ENCODE results near the gene MSRB3. TPM values are rescaled to one million over a fixed set of nuclear protein-coding genes. Genes with fewer than 3 reads are reported as not detected.

The MSRB3 gene
- total and polyA plus RNA-seq, 7 donors = 15.4 to 64.1 (median 48.3) TPM

GRCh38 chr12:65238609-65239008 lies 39.9 kb upstream of the MSRB3 start:
- H3K4me1 ChIP-seq = no peaks in the 10 kb centered on the region
- intact Hi-C loops (cut with DNase I) = loop anchor here in 1 of 2 donors (10.0 kb wide), 1 partner anchor 344 kb away; no protein-coding TSS in a partner anchor
- H3K27ac ChIP-seq = no peak overlapping the region
- H3K4me3 ChIP-seq = no peak overlapping the region
- no peak for DNase-seq
- no peaks in the 10 kb centered on the region for H3K27me3 ChIP-seq (ENCODE audit: insufficient read depth in 3 of 3, low read length in 2 of 3)
- 89 to 97% (median 94%) methylated on average over 3 of the region's 3 CpGs for WGBS, 3 donors
- no peak for ATAC-seq
- no peaks in the 10 kb centered on the region for H3K9me3 ChIP-seq
- H3K36me3 ChIP-seq (ENCODE audit: insufficient read depth in 1 of 2, low read depth in 1 of 2) = peaks cover 0 to 43% of the 10 kb centered on the region in 2 donors
- TF ChIP-seq, protein P1, sequence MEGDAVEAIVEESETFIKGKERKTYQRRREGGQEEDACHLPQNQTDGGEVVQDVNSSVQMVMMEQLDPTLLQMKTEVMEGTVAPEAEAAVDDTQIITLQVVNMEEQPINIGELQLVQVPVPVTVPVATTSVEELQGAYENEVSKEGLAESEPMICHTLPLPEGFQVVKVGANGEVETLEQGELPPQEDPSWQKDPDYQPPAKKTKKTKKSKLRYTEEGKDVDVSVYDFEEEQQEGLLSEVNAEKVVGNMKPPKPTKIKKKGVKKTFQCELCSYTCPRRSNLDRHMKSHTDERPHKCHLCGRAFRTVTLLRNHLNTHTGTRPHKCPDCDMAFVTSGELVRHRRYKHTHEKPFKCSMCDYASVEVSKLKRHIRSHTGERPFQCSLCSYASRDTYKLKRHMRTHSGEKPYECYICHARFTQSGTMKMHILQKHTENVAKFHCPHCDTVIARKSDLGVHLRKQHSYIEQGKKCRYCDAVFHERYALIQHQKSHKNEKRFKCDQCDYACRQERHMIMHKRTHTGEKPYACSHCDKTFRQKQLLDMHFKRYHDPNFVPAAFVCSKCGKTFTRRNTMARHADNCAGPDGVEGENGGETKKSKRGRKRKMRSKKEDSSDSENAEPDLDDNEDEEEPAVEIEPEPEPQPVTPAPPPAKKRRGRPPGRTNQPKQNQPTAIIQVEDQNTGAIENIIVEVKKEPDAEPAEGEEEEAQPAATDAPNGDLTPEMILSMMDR (IDR thresholded peaks at IDR 0.05) = no peak

- intact Hi-C loops (cut with DNase I) = no loop called here
- no peaks in the 10 kb centered on the region for H3K9me3 ChIP-seq
These were observed 29.5 kb upstream of the MSRB3 start for GRCh38 chr12:65248656-65249633.

DNA sequence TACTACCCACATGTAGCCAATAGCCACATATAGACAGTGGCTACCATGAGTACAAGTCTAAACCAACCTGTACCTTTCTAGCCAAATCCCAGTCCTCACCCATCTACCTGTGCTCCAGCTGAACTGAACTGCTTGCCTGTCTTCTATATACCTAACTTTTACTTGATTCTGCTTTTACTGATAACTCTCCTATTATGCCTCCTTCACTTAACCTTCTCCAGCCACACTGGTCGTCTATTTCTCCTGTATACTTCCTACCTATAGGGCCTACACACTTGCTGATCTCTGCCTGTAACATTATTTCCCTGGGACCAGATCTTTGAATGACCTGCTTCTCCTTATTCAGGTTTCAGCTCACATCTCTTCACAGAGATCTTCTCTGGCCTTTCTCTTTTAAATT lies 26.0 kb upstream of the MSRB3 start:
- no peak overlapping the region for H3K4me3 ChIP-seq
- DNase-seq (no peak), ATAC-seq (no peak)
- H3K4me1 ChIP-seq = no peaks in the 10 kb centered on the region
- H3K9me3 ChIP-seq = no peaks in the 10 kb centered on the region
- TF ChIP-seq, protein P1 (IDR thresholded peaks at IDR 0.05) = no peak
- peaks cover 0 to 5% of the 10 kb centered on the region in 2 donors for H3K36me3 ChIP-seq (ENCODE audit: insufficient read depth in 1 of 2, low read depth in 1 of 2)
- no peak overlapping the region for H3K27ac ChIP-seq
- no peaks in the 10 kb centered on the region for H3K27me3 ChIP-seq (ENCODE audit: insufficient read depth in 3 of 3, low read length in 2 of 3)
- intact Hi-C loops (cut with DNase I) = no loop called here
- 62 to 79% (median 74%) methylated on average over 1 of the region's 1 CpG for WGBS, 3 donors

More at GRCh38 chr12:65248656-65249633, 29.5 kb upstream of the MSRB3 start:
- Histone ChIP-seq H3K27ac (no peak overlapping the region), H3K36me3 (ENCODE audit: insufficient read depth in 1 of 2, low read depth in 1 of 2) (peaks cover 0 to 28% of the 10 kb centered on the region in 2 donors), H3K4me1 (no peaks in the 10 kb centered on the region), H3K27me3 (ENCODE audit: insufficient read depth in 3 of 3, low read length in 2 of 3) (no peaks in the 10 kb centered on the region), H3K4me3 (no peak overlapping the region)
- ATAC-seq = no peak
- TF ChIP-seq, protein P1 (IDR thresholded peaks at IDR 0.05) = no peak
- WGBS, 3 donors = 96 to 99% (median 96%) methylated on average over 2 of the region's 2 CpGs
- DNase-seq = no peak

GRCh38 chr12:65257986-65258385 lies 20.5 kb upstream of the MSRB3 start:
- Histone ChIP-seq H3K36me3 (ENCODE audit: insufficient read depth in 1 of 2, low read depth in 1 of 2) (no peaks in the 10 kb centered on the region), H3K27ac (no peak overlapping the region), H3K4me3 (no peak overlapping the region), H3K9me3 (no peaks in the 10 kb centered on the region), H3K27me3 (ENCODE audit: insufficient read depth in 3 of 3, low read length in 2 of 3) (no peaks in the 10 kb centered on the region), H3K4me1 (no peaks in the 10 kb centered on the region)
- DNase-seq (no peak), ATAC-seq (no peak)
- intact Hi-C loops (cut with DNase I) = no loop called here
- TF ChIP-seq, protein P1 (IDR thresholded peaks at IDR 0.05) = no peak
